Natural killer cell treated with Interleukin-12 subunit alpha and Interleukin-12 subunit beta and Interleukin-15 and Interleukin-18, amount 100 ng/mL, for 72 hours (primary cell): ENCODE data around the gene ARFGEF3. TPM values are rescaled to one million over a fixed set of nuclear protein-coding genes. Genes with fewer than 3 reads are reported as not detected.

Source experiments
- ATAC-seq, 2 donors: fragments of 150-1000 bp; cut with Tn5 transposase in 1 of 2; sonication (Bioruptor Pico), chemical (Tn5 transposase) in 1 of 2; 2 replicates each; pipeline ENCODE4 v1.10.0; 2021
- DNase-seq: peaks from one replicate; pipeline ENCODE4 v3.0.0; 2022; ENCODE audit warnings: low spot score
- H3K27ac Mint-ChIP-seq, 2 donors: 1 replicate in 1 of 2; 2 replicates in 1 of 2; pipeline ENCODE4 v1.8.0; 2022; ENCODE audit warnings: mixed read lengths in 2 of 2, mild to moderate bottlenecking in 1 of 2, moderate library complexity in 1 of 2
- H3K27me3 Mint-ChIP-seq, 2 donors: 1 replicate in 1 of 2; 2 replicates in 1 of 2; pipeline ENCODE4 v1.8.0; 2022; ENCODE audit warnings: mixed read lengths in 2 of 2
- H3K36me3 Mint-ChIP-seq: one replicate; pipeline ENCODE4 v1.8.0; 2022; ENCODE audit warnings: mixed read lengths
- H3K4me1 Mint-ChIP-seq, 2 donors: 1 replicate in 1 of 2; 2 replicates in 1 of 2; pipeline ENCODE4 v1.8.0; 2022; ENCODE audit warnings: low read depth in 2 of 2, mixed read lengths in 2 of 2, mild to moderate bottlenecking in 1 of 2
- H3K4me3 Mint-ChIP-seq: one replicate; pipeline ENCODE4 v1.8.0; 2022; ENCODE audit warnings: mixed read lengths
- H3K9me3 Mint-ChIP-seq: 2 replicates; pipeline ENCODE4 v1.8.0; 2022; ENCODE audit warnings: mixed read lengths
- total RNA-seq, 2 donors: library from RNA; stranded (reverse); gene quantifications; one replicate each; pipeline ENCODE4 v1.2.3, GENCODE V29; 2022

ARFGEF3 gene
- total RNA-seq, 2 donors from 2014 or later: 0.25 to 0.45 TPM

- H3K27ac Mint-ChIP-seq: no peak overlapping the region
- H3K9me3 Mint-ChIP-seq: peaks cover 4% of the 10 kb centered on the region
- H3K27me3 Mint-ChIP-seq: peaks cover 19 to 42% of the 10 kb centered on the region in 2 donors
- ATAC-seq: no peak
- DNase-seq: no peak
- peaks cover 12% of the 10 kb centered on the region for H3K36me3 Mint-ChIP-seq
- no peaks in the 10 kb centered on the region for H3K4me1 Mint-ChIP-seq
- H3K4me3 Mint-ChIP-seq: no peak overlapping the region
Measured at GRCh38 chr6:138182939-138183789, 21.4 kb downstream of the ARFGEF3 start.

GRCh38 chr6:138183790-138184134 is 22.0 kb downstream of the ARFGEF3 start:
- H3K27me3 Mint-ChIP-seq: peaks cover 20 to 36% of the 10 kb centered on the region in 2 donors
- ATAC-seq: no peak
- no peak overlapping the region for H3K4me3 Mint-ChIP-seq
- no peak overlapping the region for H3K27ac Mint-ChIP-seq
- H3K4me1 Mint-ChIP-seq: no peaks in the 10 kb centered on the region
- no peak for DNase-seq
- peaks cover 6% of the 10 kb centered on the region for H3K36me3 Mint-ChIP-seq
- no peaks in the 10 kb centered on the region for H3K9me3 Mint-ChIP-seq

GRCh38 chr6:138184230-138184629 is 22.5 kb downstream of the ARFGEF3 start:
- peaks cover 23 to 31% of the 10 kb centered on the region in 2 donors for H3K27me3 Mint-ChIP-seq
- H3K4me1 Mint-ChIP-seq: no peaks in the 10 kb centered on the region
- no peaks in the 10 kb centered on the region for H3K9me3 Mint-ChIP-seq
- no peak for DNase-seq
- ATAC-seq: no peak
- H3K27ac Mint-ChIP-seq: no peak overlapping the region
- peaks cover 4% of the 10 kb centered on the region for H3K36me3 Mint-ChIP-seq
- H3K4me3 Mint-ChIP-seq: no peak overlapping the region

DNA sequence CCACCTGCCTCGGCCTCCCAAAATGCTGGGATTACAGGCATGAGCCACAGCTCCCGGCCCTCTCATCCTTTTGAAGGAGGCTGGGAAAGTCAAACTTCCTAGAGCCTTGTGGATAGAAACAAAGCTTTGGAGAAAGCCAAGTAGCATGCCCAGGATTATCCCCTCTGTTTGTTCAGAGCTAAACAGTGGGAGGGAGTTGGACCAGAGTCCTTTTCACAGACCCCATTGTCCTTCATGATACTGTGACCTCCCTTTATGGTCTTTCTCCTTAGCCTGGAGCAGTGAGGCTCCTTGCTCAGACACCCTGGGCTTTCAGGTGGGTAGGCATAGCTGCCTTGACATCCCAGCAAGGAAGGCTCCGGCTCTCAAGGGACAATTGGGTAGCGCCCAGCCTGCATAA is 25.4 kb downstream of the ARFGEF3 start:
- H3K4me3 Mint-ChIP-seq: no peak overlapping the region
- ATAC-seq (no peak), DNase-seq (no peak)
- H3K36me3 Mint-ChIP-seq: no peaks in the 10 kb centered on the region
- H3K4me1 Mint-ChIP-seq: no peaks in the 10 kb centered on the region
- H3K27ac Mint-ChIP-seq: no peak overlapping the region
- H3K27me3 Mint-ChIP-seq: peaks cover 20 to 45% of the 10 kb centered on the region in 2 donors
- no peaks in the 10 kb centered on the region for H3K9me3 Mint-ChIP-seq

GRCh38 chr6:138188278-138188941 is 26.7 kb downstream of the ARFGEF3 start:
- H3K27ac Mint-ChIP-seq: no peak overlapping the region
- peaks cover 14 to 33% of the 10 kb centered on the region in 2 donors for H3K27me3 Mint-ChIP-seq
- DNase-seq (no peak), ATAC-seq (no peak)
- no peaks in the 10 kb centered on the region for H3K9me3 Mint-ChIP-seq
- H3K4me3 Mint-ChIP-seq: no peak overlapping the region
- H3K4me1 Mint-ChIP-seq: no peaks in the 10 kb centered on the region
- no peaks in the 10 kb centered on the region for H3K36me3 Mint-ChIP-seq

DNA sequence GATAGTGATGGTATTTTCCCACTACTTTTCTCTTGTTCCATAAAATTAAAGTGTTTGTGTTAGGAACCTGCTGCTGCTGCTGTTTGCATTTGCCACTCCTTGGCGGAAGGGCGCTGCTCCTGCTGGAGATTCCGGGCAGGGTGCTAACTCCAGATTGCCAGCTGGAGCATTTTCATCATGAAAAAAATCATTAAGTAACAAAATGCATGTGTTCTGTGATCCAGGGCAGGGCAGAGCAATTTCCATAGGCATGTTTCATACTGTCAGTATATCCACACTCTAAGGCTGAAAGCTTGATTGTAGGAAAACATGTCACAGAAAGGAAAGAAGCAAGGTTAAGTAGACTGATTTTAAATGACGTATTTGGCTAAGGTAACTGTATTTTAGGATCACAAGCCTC is 32.5 kb downstream of the ARFGEF3 start:
- peaks cover 7 to 20% of the 10 kb centered on the region in 2 donors for H3K27me3 Mint-ChIP-seq
- H3K36me3 Mint-ChIP-seq: no peaks in the 10 kb centered on the region
- no peak overlapping the region for H3K27ac Mint-ChIP-seq
- no peak for ATAC-seq
- no peak for DNase-seq
- no peaks in the 10 kb centered on the region for H3K4me1 Mint-ChIP-seq
- no peaks in the 10 kb centered on the region for H3K9me3 Mint-ChIP-seq
- H3K4me3 Mint-ChIP-seq: no peak overlapping the region

DNA sequence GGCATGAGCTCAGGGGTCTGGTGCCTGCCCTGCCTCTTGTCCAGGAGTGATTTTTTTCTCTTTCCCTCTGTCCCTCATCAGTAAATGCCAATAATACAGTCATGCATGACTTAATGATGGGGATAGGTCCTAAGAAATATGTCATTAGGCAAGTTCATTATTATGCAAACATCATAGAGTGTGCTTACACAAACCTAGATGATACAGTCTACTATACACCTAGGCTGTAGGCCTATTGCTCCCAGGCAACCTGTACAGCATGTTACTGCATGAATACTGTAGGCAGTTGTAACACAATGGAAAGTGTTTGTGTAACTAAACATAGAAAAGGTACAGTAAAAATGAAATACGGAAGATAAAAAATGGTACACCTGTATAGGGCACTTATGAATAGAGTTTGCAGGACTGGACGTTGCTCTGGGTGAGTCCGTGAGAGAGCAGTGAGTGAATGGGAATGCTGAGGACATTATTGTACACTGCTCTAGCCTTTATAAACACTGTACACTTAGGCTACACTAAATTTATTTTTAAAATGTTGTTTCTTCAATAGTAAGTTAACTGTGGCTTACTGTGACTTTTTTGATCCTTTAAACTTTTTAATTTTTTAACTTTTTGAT is 34.5 kb downstream of the ARFGEF3 start:
- Mint-ChIP-seq H3K27ac (no peak overlapping the region), H3K4me1 (no peaks in the 10 kb centered on the region), H3K9me3 (no peaks in the 10 kb centered on the region), H3K36me3 (no peaks in the 10 kb centered on the region), H3K27me3 (peaks cover 8 to 20% of the 10 kb centered on the region in 2 donors), H3K4me3 (no peak overlapping the region)
- ATAC-seq: no peak
- no peak for DNase-seq

DNA sequence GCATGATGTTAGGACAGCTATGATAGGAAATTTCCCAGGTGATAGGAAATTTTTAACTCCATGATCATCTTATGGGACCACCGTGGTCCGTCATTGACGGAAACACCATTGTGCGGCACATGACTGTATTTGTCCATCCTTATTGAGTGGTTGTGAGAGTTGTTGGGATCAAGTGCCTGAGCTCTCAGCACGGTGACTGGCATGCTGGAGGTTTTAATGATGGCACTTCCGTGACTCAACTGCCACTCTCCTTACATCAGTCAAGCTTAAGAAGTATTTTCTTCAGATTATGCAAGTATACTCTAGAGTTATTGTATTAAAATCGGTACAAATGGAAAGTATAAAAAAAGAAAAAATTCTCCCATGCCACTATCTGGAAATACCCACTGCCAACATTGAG is 35.8 kb downstream of the ARFGEF3 start:
- no peak overlapping the region for H3K27ac Mint-ChIP-seq
- H3K36me3 Mint-ChIP-seq: no peaks in the 10 kb centered on the region
- H3K27me3 Mint-ChIP-seq: peaks cover 8 to 19% of the 10 kb centered on the region in 2 donors
- DNase-seq (no peak), ATAC-seq (no peak)
- H3K4me3 Mint-ChIP-seq: no peak overlapping the region
- H3K9me3 Mint-ChIP-seq: no peaks in the 10 kb centered on the region
- no peaks in the 10 kb centered on the region for H3K4me1 Mint-ChIP-seq

- Mint-ChIP-seq H3K36me3 (no peaks in the 10 kb centered on the region), H3K27me3 (peaks cover 11 to 25% of the 10 kb centered on the region in 2 donors), H3K4me1 (no peaks in the 10 kb centered on the region), H3K27ac (no peak overlapping the region), H3K9me3 (no peaks in the 10 kb centered on the region), H3K4me3 (no peak overlapping the region)
- DNase-seq (no peak), ATAC-seq (no peak)
Measured at GRCh38 chr6:138198430-138199091, 36.8 kb downstream of the ARFGEF3 start.

GRCh38 chr6:138201836-138202235 is 40.1 kb downstream of the ARFGEF3 start:
- no peaks in the 10 kb centered on the region for H3K4me1 Mint-ChIP-seq
- H3K4me3 Mint-ChIP-seq: no peak overlapping the region
- H3K36me3 Mint-ChIP-seq: no peaks in the 10 kb centered on the region
- H3K27me3 Mint-ChIP-seq: peaks cover 19 to 26% of the 10 kb centered on the region in 2 donors
- DNase-seq (no peak), ATAC-seq (no peak)
- H3K27ac Mint-ChIP-seq: no peak overlapping the region
- H3K9me3 Mint-ChIP-seq: no peaks in the 10 kb centered on the region

GRCh38 chr6:138203315-138203714 is 41.6 kb downstream of the ARFGEF3 start:
- ATAC-seq (no peak), DNase-seq (no peak)
- H3K4me3 Mint-ChIP-seq: no peak overlapping the region
- no peaks in the 10 kb centered on the region for H3K4me1 Mint-ChIP-seq
- peaks cover 21 to 40% of the 10 kb centered on the region in 2 donors for H3K27me3 Mint-ChIP-seq
- H3K27ac Mint-ChIP-seq: no peak overlapping the region
- no peaks in the 10 kb centered on the region for H3K36me3 Mint-ChIP-seq
- no peaks in the 10 kb centered on the region for H3K9me3 Mint-ChIP-seq

DNA sequence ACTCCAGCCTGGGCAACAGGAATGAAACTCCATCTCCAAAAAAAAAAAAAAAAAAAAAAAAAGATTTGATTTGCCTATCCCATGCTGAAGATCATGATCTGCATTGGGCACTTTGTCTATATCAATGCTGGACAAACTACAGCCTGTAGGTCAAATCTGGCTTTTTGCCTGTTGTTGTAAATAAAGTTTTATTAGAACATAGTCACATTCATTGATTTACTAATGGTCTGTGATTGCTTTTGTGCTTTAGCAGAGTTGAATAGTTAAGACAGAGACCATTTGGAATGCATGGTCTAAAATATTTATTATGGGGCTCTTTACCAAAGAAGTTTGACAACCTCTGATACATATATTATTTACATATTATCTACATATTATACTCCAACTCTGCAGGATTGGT is 42.6 kb downstream of the ARFGEF3 start:
- Mint-ChIP-seq H3K4me1 (no peaks in the 10 kb centered on the region), H3K4me3 (no peak overlapping the region), H3K27me3 (peaks cover 19 to 49% of the 10 kb centered on the region in 2 donors), H3K36me3 (no peaks in the 10 kb centered on the region), H3K27ac (no peak overlapping the region), H3K9me3 (no peaks in the 10 kb centered on the region)
- DNase-seq: no peak
- ATAC-seq: no peak

DNA sequence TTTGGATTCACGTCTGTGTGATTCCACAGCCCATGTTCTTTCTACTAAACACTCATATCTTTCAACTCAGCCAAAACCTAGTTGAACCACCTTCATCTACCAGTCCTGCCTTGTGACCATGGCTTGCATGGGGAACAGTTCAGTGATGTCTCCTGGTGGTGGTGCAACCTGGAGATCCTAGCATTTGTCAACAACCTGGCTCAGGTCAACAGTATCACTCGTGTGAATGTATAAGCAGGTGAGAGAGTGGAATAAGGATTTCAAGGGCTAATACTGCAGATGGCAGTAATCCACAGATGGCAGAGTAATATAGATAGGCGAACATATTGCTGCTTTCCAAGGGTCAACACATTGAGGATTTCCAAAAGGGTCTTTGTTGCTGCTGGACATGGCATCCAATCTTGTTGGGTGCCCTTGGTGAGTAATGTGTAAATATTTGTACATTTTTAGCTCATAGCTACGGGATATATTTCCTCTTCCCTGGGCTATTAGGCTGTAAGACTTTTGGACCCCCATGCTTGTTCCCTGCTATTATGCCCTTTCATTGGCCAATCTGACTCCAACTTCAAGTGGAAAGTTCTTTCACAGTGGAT is 43.1 kb downstream of the ARFGEF3 start:
- DNase-seq (no peak), ATAC-seq (no peak)
- H3K4me1 Mint-ChIP-seq: no peaks in the 10 kb centered on the region
- H3K9me3 Mint-ChIP-seq: no peaks in the 10 kb centered on the region
- no peak overlapping the region for H3K4me3 Mint-ChIP-seq
- H3K27me3 Mint-ChIP-seq: peaks cover 21 to 54% of the 10 kb centered on the region in 2 donors
- H3K27ac Mint-ChIP-seq: no peak overlapping the region
- H3K36me3 Mint-ChIP-seq: no peaks in the 10 kb centered on the region
